Left hindlimb (tissue), 1 donor: Measurements from ENCODE around the gene ATG16L1.

ENCODE experiments used
- DNase-seq: peaks from one replicate; pipeline ENCODE4 v3.0.0-alpha.2; 2018

The ATG16L1 gene

GRCh38 chr2:233336541-233336940 lies 85.1 kb downstream of the ATG16L1 start:
- DNase-seq = no peak

GRCh38 chr2:233338046-233338445 lies 86.6 kb downstream of the ATG16L1 start:
- no peak for DNase-seq

GRCh38 chr2:233338812-233339368 lies 87.4 kb downstream of the ATG16L1 start:
- no peak for DNase-seq

GRCh38 chr2:233339427-233339826 lies 88.0 kb downstream of the ATG16L1 start:
- DNase-seq = no peak

- no peak for DNase-seq
These were observed 89.8 kb downstream of the ATG16L1 start for GRCh38 chr2:233341296-233341695.

GRCh38 chr2:233342301-233342700 lies 90.8 kb downstream of the ATG16L1 start:
- no peak for DNase-seq

- no peak for DNase-seq
These were observed 91.8 kb downstream of the ATG16L1 start for GRCh38 chr2:233343171-233343705.
